Measurements from ENCODE around the gene VRK2.

GRCh38 chr2:58072102-58072501, 25.5 kb downstream of the VRK2 start:
- TF ChIP-seq CTCF (IDR thresholded peaks at IDR 0.05) (no peak), POLR2A (IDR thresholded peaks at IDR 0.05) (no peak)
